Measurements from ENCODE around the gene AMT. TPM values are rescaled to one million over a fixed set of nuclear protein-coding genes. Genes with fewer than 3 reads are reported as not detected.
A peak's percentile ranks its signal among the peaks of the same experiment; 100 is the strongest.

AMT gene
- total RNA-seq, 2 experiments from 2014 or later: 5.3 to 6.0 TPM

DNA sequence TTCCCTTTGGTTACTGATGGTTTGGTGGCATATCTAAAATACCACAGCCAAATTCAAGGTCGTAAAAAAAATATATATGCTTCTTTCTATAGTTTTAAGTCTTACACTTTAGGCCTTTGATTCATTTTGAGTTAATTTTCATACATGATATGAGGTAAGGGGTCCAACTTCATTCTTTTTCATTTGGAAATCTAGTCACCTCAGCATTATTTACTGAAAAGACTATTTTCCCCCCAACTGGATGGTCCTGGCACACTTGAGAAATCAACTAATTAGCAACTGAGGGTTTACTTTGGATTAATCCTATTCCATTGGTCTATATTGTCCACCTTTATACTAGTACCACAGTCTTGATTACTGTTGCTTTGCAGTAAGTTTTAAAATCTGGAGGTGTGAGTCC is 36.7 kb downstream of the AMT start:
- H3K9me2 ChIP-seq (ENCODE audit: insufficient read depth, low read length): no peaks in the 10 kb centered on the region
- no peak overlapping the region for H2AFZ ChIP-seq (ENCODE audit: low read length)
- H3K4me2 ChIP-seq (ENCODE audit: low read length): no peak overlapping the region
- peaks cover 61% of the 10 kb centered on the region for H3K36me3 ChIP-seq (ENCODE audit: insufficient read depth, low read length)
- H3K9me3 ChIP-seq (ENCODE audit: low read length): no peaks in the 10 kb centered on the region
- POLR2A ChIA-PET: interaction anchor here (0.6 kb wide), 1 partner anchor 44 kb away, joined by 3 read pairs; the partner anchor contains the start of gene NICN1
- H4K20me1 ChIP-seq (ENCODE audit: insufficient read depth, low read length): peaks cover 12% of the 10 kb centered on the region; the same call in 1 of the 2 replicates
- CTCF ChIA-PET (ENCODE audit: unreplicated experiment): no interaction called here
- no peak overlapping the region for H3K27ac ChIP-seq (ENCODE audit: low read depth, low read length, poor library complexity, severe bottlenecking)
- H3K79me2 ChIP-seq (ENCODE audit: insufficient read depth, low read depth, low read length): peaks cover 99% of the 10 kb centered on the region
- peaks cover 26% of the 10 kb centered on the region for H3K4me1 ChIP-seq (ENCODE audit: insufficient read depth, low read length, poor library complexity, severe bottlenecking)
- TF ChIP-seq EZH2phosphoT487 (IDR thresholded peaks at IDR 0.05; ENCODE audit: borderline replicate concordance, low read depth, low read length): no peak
- TF ChIP-seq, protein P1, sequence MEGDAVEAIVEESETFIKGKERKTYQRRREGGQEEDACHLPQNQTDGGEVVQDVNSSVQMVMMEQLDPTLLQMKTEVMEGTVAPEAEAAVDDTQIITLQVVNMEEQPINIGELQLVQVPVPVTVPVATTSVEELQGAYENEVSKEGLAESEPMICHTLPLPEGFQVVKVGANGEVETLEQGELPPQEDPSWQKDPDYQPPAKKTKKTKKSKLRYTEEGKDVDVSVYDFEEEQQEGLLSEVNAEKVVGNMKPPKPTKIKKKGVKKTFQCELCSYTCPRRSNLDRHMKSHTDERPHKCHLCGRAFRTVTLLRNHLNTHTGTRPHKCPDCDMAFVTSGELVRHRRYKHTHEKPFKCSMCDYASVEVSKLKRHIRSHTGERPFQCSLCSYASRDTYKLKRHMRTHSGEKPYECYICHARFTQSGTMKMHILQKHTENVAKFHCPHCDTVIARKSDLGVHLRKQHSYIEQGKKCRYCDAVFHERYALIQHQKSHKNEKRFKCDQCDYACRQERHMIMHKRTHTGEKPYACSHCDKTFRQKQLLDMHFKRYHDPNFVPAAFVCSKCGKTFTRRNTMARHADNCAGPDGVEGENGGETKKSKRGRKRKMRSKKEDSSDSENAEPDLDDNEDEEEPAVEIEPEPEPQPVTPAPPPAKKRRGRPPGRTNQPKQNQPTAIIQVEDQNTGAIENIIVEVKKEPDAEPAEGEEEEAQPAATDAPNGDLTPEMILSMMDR (conservative IDR thresholded peaks at IDR 0.05; ENCODE audit: low read length): no peak
- no peak overlapping the region for H3K4me3 ChIP-seq (ENCODE audit: low read depth, low read length, poor library complexity, severe bottlenecking)
- TSS peak; percentile 54 for BruUV-seq (replicated peaks)
- no peak for DNase-seq (ENCODE audit: low spot score)
- intact Hi-C loops (cut with micrococcal nuclease; ENCODE audit: unreplicated experiment): no loop called here

DNA sequence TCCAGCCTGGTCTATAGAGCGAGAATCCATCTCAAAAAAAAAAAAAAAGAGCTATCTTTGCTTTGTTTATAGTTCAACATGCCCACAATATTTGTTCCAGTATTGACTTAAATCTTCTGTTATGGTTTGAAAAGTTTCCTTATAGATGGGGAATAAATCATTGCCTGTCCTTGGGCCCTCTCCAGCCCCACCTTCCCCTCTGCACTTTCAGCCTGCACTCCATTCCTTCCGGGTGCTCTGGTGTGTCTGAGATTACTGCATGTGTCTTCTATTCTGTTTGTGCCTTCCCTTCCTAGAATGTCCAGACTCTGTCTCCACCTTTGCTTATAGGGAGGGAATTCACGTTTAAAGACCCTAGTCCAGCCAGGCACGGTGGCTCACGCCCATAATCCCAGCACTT is 38.9 kb downstream of the AMT start:
- Histone ChIP-seq H3K79me2 (ENCODE audit: insufficient read depth, low read depth, low read length) (peaks cover 99% of the 10 kb centered on the region), H4K20me1 (ENCODE audit: insufficient read depth, low read length) (peaks cover 12% of the 10 kb centered on the region; the same call in 1 of the 2 replicates), H3K36me3 (ENCODE audit: insufficient read depth, low read length) (peaks cover 52% of the 10 kb centered on the region), H3K4me1 (ENCODE audit: insufficient read depth, low read length, poor library complexity, severe bottlenecking) (peaks cover 29% of the 10 kb centered on the region), H3K27ac (ENCODE audit: low read depth, low read length, poor library complexity, severe bottlenecking) (no peak overlapping the region), H3K9me3 (ENCODE audit: low read length) (no peaks in the 10 kb centered on the region), H3K9me2 (ENCODE audit: insufficient read depth, low read length) (no peaks in the 10 kb centered on the region), H2AFZ (ENCODE audit: low read length) (no peak overlapping the region), H3K4me3 (ENCODE audit: low read depth, low read length, poor library complexity, severe bottlenecking) (no peak overlapping the region), H3K4me2 (ENCODE audit: low read length) (no peak overlapping the region)
- DNase-seq (ENCODE audit: low spot score): no peak
- intact Hi-C loops (cut with micrococcal nuclease; ENCODE audit: unreplicated experiment): no loop called here
- ChIA-PET CTCF (ENCODE audit: unreplicated experiment) (no interaction called here), POLR2A (interaction anchor here (1.0 kb wide), 1 partner anchor 10 kb away, joined by 3 read pairs; no protein-coding TSS in a partner anchor)
- no TSS peak for BruUV-seq (replicated peaks)
- TF ChIP-seq EZH2phosphoT487 (IDR thresholded peaks at IDR 0.05; ENCODE audit: borderline replicate concordance, low read depth, low read length): no peak

DNA sequence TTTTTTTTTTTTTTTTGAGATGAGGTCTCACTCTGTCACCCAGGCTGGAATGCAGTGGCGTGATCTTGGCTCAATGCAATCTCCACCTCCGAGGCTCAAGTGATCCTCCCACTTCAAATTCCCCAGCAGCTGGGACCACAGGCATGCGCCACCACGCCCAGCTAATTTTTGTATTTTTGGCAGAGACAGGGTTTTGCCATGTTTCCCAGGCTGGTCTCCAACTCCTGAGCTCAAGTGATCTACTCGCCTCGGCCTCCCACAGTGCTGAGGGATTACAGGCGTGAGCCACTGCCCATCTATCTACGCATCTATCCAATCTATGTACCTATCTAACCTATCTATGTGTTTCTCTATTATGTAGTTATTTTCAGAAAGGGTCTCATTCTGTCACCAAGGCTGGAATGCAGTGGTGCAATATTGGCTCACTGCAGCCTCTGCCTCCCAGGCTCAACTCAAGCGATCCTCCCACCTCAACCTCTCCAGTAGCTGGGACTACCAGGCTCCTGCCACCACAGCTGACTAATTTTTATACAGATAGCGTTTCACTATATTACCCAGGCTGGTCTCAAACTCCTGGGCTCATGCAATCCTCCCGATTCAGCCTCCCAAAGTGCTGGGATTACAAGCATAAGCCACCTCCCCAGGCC is 43.9 kb downstream of the AMT start:
- peaks cover 62% of the 10 kb centered on the region for H3K36me3 ChIP-seq (ENCODE audit: insufficient read depth, low read length)
- no peaks in the 10 kb centered on the region for H3K9me2 ChIP-seq (ENCODE audit: insufficient read depth, low read length)
- intact Hi-C loops (cut with micrococcal nuclease; ENCODE audit: unreplicated experiment): no loop called here
- H3K4me3 ChIP-seq (ENCODE audit: low read depth, low read length, poor library complexity, severe bottlenecking): no peak overlapping the region
- DNase-seq (ENCODE audit: low spot score): no peak
- peaks cover 31% of the 10 kb centered on the region for H3K4me1 ChIP-seq (ENCODE audit: insufficient read depth, low read length, poor library complexity, severe bottlenecking)
- POLR2A ChIA-PET: interaction anchor here (1.0 kb wide), 1 partner anchor 11 kb away, joined by 3 read pairs; no protein-coding TSS in a partner anchor
- peaks cover 100% of the 10 kb centered on the region for H3K79me2 ChIP-seq (ENCODE audit: insufficient read depth, low read depth, low read length)
- 0 out of 2 replicates have a peak overlapping the region, but pooled peaks have one; percentile 5 for H3K4me2 ChIP-seq (ENCODE audit: low read length)
- BruUV-seq (replicated peaks): no TSS peak
- no peak overlapping the region for H2AFZ ChIP-seq (ENCODE audit: low read length)
- CTCF ChIA-PET (ENCODE audit: unreplicated experiment): no interaction called here
- H3K9me3 ChIP-seq (ENCODE audit: low read length): no peaks in the 10 kb centered on the region
- peaks cover 4% of the 10 kb centered on the region; the same call in 1 of the 2 replicates for H4K20me1 ChIP-seq (ENCODE audit: insufficient read depth, low read length)
- no peak for TF ChIP-seq EZH2phosphoT487 (IDR thresholded peaks at IDR 0.05; ENCODE audit: borderline replicate concordance, low read depth, low read length)
- TF ChIP-seq, protein P1 (conservative IDR thresholded peaks at IDR 0.05; ENCODE audit: low read length): no peak
- peak overlapping the region; percentile 69 for H3K27ac ChIP-seq (ENCODE audit: low read depth, low read length, poor library complexity, severe bottlenecking)

All from OCI-LY7 (cell line).